Right lobe of liver (tissue), 4 donors: ENCODE measurements around the gene OR2H2.

ENCODE experiments used
- POLR2A ChIP-seq: fragments of 450-650 bp; IDR thresholded peaks from one replicate; pipeline ENCODE4 v1.6.1; 2017; ENCODE audit warnings: antibody characterized with exemption, mild to moderate bottlenecking
- TF ChIP-seq, protein P1 (sequence below), 4 donors: fragments of 200-600 bp in 3 of 4; fragments of 450-650 bp in 1 of 4; IDR thresholded peaks; one replicate each; pipeline versions ENCODE4 v1.5.1 to v1.8.0; 2016 to 2022; ENCODE audit warnings: antibody characterized with exemption in 4 of 4, mild to moderate bottlenecking in 2 of 4
- donor health status: DM: no; HTN: no; CAD: no.
- donor health status: DM: no; HTN: no; CAD: no.
- donor health status: DM: no; HTN: yes; CAD: no.

DNA sequence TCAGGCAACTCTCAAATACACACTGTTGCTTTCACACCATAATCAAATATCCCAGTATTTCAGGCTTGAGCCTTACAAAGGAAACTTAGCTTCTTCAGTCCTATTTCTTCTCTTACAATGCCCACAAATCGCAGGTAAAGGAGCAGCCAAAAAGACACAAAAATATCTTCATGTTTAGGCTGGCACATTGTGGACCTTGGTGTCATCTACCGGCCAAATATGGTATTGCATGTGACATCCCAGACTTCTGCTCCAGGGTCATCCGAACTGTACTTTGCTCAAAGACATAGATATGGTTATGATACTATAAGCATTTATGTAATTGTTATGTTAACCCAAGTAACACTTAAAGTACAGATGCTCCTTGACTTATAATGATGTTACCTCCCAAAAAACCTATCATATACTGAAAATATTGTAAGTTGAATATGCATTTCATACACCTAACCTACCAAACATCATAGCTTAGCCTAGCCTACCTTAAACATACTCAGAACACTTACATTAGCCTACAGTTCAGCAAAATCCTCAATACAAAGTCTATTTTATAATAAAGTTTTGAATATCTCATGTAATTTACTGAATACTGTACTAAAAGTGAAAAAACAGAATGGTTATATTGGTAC, 4.6 kb downstream of the OR2H2 start:
- TF ChIP-seq POLR2A = no peak
- TF ChIP-seq, protein P1, sequence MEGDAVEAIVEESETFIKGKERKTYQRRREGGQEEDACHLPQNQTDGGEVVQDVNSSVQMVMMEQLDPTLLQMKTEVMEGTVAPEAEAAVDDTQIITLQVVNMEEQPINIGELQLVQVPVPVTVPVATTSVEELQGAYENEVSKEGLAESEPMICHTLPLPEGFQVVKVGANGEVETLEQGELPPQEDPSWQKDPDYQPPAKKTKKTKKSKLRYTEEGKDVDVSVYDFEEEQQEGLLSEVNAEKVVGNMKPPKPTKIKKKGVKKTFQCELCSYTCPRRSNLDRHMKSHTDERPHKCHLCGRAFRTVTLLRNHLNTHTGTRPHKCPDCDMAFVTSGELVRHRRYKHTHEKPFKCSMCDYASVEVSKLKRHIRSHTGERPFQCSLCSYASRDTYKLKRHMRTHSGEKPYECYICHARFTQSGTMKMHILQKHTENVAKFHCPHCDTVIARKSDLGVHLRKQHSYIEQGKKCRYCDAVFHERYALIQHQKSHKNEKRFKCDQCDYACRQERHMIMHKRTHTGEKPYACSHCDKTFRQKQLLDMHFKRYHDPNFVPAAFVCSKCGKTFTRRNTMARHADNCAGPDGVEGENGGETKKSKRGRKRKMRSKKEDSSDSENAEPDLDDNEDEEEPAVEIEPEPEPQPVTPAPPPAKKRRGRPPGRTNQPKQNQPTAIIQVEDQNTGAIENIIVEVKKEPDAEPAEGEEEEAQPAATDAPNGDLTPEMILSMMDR (IDR thresholded peaks at IDR 0.05) = peak; percentile 94 to 96 (median 96)
